Panc1 (cell line): Measurements from ENCODE around the gene PROKR1. TPM values are rescaled to one million over a fixed set of nuclear protein-coding genes. Genes with fewer than 3 reads are reported as not detected.

Experiments
- ATAC-seq: fragments of 200-7000 bp; cut with Tn5 transposase; 2 replicates; pipeline ENCODE4 v1.9.1; 2020; ENCODE audit warnings: mild to moderate bottlenecking, moderate library complexity
- BruUV-seq: library from RNA; stranded (reverse); fragments of 400-500 nt; replicated peaks from 2 replicates; lab custom pipeline; 2021; lab: Mats Ljungman, UMichigan
- CTCF ChIA-PET: fragments of 300-600 bp; sonication (Branson Sonifier 250); formaldehyde crosslinking; loops from one replicate; lab custom pipeline; 2022; ENCODE audit warnings: antibody characterized with exemption; lab: Charles Lee
- POLR2A ChIA-PET: fragments of 300-600 bp; sonication (Branson Sonifier 250); formaldehyde crosslinking; loops from one replicate; lab custom pipeline; 2022; ENCODE audit warnings: antibody characterized with exemption; lab: Charles Lee
- DNase-seq: peaks from one replicate; pipeline ENCODE4 v3.0.0-alpha.2; 2010; ENCODE audit warnings: low read depth, low spot score
- H3K27ac ChIP-seq: 2 replicates; pipeline ENCODE4 v1.5.1; 2011; ENCODE audit warnings: mild to moderate bottlenecking, low read length, inconsistent platforms
- H3K27me3 ChIP-seq: fragments of 200-500 bp; sonication (Bioruptor generic); 2 replicates; pipeline ENCODE4 v1.6.0; 2014; ENCODE audit warnings: low read length, inconsistent platforms; ENCODE audit not compliant: control insufficient read depth, insufficient read depth
- H3K36me3 ChIP-seq: fragments of 200-500 bp; sonication (Bioruptor generic); 2 replicates; pipeline ENCODE4 v1.5.1; 2014; ENCODE audit warnings: inconsistent platforms, mild to moderate bottlenecking, low read length, moderate library complexity; ENCODE audit not compliant: control insufficient read depth, insufficient read depth
- H3K4me1 ChIP-seq: 2 replicates; pipeline ENCODE4 v1.5.1; 2011; ENCODE audit warnings: inconsistent platforms, mild to moderate bottlenecking, low read length, moderate library complexity; ENCODE audit not compliant: control insufficient read depth, insufficient read depth
- H3K4me3 ChIP-seq, 2 experiments: 2 replicates each; pipeline ENCODE4 v1.5.1; 2011 to 2012; ENCODE audit warnings: low read depth in 2 of 2, low read length in 2 of 2, mild to moderate bottlenecking in 2 of 2, inconsistent platforms in 1 of 2, moderate library complexity in 1 of 2
- H3K9me3 ChIP-seq: fragments of 200-500 bp; sonication (Bioruptor generic); 2 replicates; pipeline ENCODE4 v1.5.1; 2014; ENCODE audit warnings: low read depth, mild to moderate bottlenecking, inconsistent platforms, low read length, moderate library complexity; ENCODE audit not compliant: control insufficient read depth, insufficient read depth
- POLR2AphosphoS5 ChIP-seq: IDR thresholded peaks from 2 replicates; pipeline ENCODE4 v1.6.1; 2012; ENCODE audit warnings: mild to moderate bottlenecking, low read depth, low read length, moderate library complexity
- SIN3A ChIP-seq: IDR thresholded peaks from 2 replicates; pipeline ENCODE4 v1.6.1; 2012; ENCODE audit warnings: low read depth, mild to moderate bottlenecking, low read length, moderate library complexity, borderline replicate concordance; ENCODE audit not compliant: insufficient read depth
- TCF7L2 ChIP-seq: IDR thresholded peaks from 2 replicates; pipeline ENCODE4 v1.6.1; 2011; ENCODE audit warnings: mild to moderate bottlenecking, low read depth, low read length, inconsistent platforms
- in situ Hi-C: cut with HindIII; loops from 2 replicates; pipeline ENCODE4 v1.10.0; 2016; ENCODE audit warnings: low sequenced_read_pairs, low pct_unique_long_range_greater_than_20kb
- intact Hi-C: fragments of 100-400 bp; cut with micrococcal nuclease; formaldehyde crosslinking; loops from one replicate; pipeline ENCODE4 v1.10.0; 2022; ENCODE audit not compliant: unreplicated experiment
- total RNA-seq: library from RNA; stranded (reverse); gene quantifications from one replicate; pipeline ENCODE4 v1.2.1, GENCODE V29; 2021; ENCODE audit not compliant: unreplicated experiment
- TF ChIP-seq, protein P1 (sequence below): fragments of 450-650 bp; IDR thresholded peaks from 2 replicates; pipeline ENCODE4 v1.5.1; 2017; ENCODE audit warnings: mild to moderate bottlenecking
- TF ChIP-seq, protein P2 (sequence below), 2 experiments: IDR thresholded peaks; 2 replicates each; pipeline ENCODE4 v1.6.1; 2011 to 2012; ENCODE audit warnings: low read depth in 2 of 2, control low read depth in 1 of 2, low read length in 1 of 2, mild to moderate bottlenecking in 1 of 2, moderate library complexity in 1 of 2; ENCODE audit not compliant: insufficient read depth in 1 of 2

Gene PROKR1
- total RNA-seq, 1 experiment from 2014 or later = not detected

DNA sequence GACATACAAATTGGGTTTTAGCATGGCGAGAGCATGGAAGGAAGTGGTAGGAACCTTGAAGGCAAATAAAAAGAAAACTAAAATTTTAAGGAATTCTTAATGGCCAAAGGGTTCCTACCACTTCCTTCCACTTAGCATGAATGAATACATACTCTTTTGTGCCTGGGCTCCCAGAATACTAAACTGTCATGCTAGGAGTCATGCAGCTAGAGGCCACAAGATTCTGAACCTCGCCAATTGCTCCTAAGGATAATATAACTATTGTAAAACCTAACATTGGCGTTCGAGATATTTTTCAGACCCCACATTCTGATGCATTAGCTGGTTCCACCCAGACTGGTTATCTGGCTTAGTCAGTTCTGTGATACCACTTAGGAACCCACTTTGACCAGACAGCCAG, 52.6 kb downstream of the PROKR1 start:
- Histone ChIP-seq H3K27me3 (peaks cover 4% of the 10 kb centered on the region; the same call in 1 of the 2 replicates), H3K9me3 (peaks cover 2% of the 10 kb centered on the region; the same call in 1 of the 2 replicates), H3K27ac (no peak overlapping the region), H3K4me3 (no peak overlapping the region), H3K4me1 (no peaks in the 10 kb centered on the region), H3K36me3 (no peaks in the 10 kb centered on the region)
- in situ Hi-C loops (no loop called here), intact Hi-C loops (no loop called here)
- CTCF ChIA-PET = no interaction called here
- BruUV-seq = no TSS peak
- POLR2A ChIA-PET = no interaction called here
- ATAC-seq (no peak), DNase-seq (no peak)
- TF ChIP-seq POLR2AphosphoS5 = no peak
- TF ChIP-seq, protein P1, sequence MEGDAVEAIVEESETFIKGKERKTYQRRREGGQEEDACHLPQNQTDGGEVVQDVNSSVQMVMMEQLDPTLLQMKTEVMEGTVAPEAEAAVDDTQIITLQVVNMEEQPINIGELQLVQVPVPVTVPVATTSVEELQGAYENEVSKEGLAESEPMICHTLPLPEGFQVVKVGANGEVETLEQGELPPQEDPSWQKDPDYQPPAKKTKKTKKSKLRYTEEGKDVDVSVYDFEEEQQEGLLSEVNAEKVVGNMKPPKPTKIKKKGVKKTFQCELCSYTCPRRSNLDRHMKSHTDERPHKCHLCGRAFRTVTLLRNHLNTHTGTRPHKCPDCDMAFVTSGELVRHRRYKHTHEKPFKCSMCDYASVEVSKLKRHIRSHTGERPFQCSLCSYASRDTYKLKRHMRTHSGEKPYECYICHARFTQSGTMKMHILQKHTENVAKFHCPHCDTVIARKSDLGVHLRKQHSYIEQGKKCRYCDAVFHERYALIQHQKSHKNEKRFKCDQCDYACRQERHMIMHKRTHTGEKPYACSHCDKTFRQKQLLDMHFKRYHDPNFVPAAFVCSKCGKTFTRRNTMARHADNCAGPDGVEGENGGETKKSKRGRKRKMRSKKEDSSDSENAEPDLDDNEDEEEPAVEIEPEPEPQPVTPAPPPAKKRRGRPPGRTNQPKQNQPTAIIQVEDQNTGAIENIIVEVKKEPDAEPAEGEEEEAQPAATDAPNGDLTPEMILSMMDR = no peak

DNA sequence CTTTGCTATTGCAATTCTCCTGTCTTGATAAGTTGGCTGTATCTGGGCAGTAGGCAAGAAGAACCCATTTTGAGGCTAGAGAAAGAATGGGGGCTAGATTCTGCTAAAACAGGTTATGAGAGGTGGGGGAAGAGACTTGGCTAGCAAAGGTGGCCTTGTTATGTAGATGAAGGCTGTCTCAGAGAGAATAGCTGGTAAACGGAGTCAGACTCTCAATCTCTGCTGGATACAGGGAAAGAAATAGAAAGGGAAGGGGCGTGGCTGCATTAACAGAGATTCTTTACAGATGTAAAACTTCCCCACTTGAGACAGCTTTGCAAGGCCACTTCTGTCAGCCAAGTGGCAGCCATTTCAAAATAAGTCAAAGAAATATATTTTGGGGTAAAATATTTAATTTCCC, 53.2 kb downstream of the PROKR1 start:
- ATAC-seq = no peak
- CTCF ChIA-PET = no interaction called here

More for the DNA sequence above, 53.2 kb downstream of the PROKR1 start:
- H3K4me1 ChIP-seq = no peaks in the 10 kb centered on the region
- no peak overlapping the region for H3K4me3 ChIP-seq
- in situ Hi-C loops = no loop called here
- BruUV-seq = no TSS peak
- H3K27ac ChIP-seq = no peak overlapping the region
- TF ChIP-seq, protein P1 = no peak
- TF ChIP-seq, protein P2, sequence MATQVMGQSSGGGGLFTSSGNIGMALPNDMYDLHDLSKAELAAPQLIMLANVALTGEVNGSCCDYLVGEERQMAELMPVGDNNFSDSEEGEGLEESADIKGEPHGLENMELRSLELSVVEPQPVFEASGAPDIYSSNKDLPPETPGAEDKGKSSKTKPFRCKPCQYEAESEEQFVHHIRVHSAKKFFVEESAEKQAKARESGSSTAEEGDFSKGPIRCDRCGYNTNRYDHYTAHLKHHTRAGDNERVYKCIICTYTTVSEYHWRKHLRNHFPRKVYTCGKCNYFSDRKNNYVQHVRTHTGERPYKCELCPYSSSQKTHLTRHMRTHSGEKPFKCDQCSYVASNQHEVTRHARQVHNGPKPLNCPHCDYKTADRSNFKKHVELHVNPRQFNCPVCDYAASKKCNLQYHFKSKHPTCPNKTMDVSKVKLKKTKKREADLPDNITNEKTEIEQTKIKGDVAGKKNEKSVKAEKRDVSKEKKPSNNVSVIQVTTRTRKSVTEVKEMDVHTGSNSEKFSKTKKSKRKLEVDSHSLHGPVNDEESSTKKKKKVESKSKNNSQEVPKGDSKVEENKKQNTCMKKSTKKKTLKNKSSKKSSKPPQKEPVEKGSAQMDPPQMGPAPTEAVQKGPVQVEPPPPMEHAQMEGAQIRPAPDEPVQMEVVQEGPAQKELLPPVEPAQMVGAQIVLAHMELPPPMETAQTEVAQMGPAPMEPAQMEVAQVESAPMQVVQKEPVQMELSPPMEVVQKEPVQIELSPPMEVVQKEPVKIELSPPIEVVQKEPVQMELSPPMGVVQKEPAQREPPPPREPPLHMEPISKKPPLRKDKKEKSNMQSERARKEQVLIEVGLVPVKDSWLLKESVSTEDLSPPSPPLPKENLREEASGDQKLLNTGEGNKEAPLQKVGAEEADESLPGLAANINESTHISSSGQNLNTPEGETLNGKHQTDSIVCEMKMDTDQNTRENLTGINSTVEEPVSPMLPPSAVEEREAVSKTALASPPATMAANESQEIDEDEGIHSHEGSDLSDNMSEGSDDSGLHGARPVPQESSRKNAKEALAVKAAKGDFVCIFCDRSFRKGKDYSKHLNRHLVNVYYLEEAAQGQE (IDR thresholded peaks at IDR 0.05; ENCODE audit: insufficient read depth in 1 of 2, low read depth in 2 of 2, low read length in 1 of 2) = no peak
- no peak for TF ChIP-seq SIN3A
- TF ChIP-seq POLR2AphosphoS5 = no peak
- no peak for TF ChIP-seq TCF7L2
- H3K9me3 ChIP-seq = peaks cover 2% of the 10 kb centered on the region; the same call in 1 of the 2 replicates
- intact Hi-C loops = no loop called here
- H3K27me3 ChIP-seq = peaks cover 4% of the 10 kb centered on the region; the same call in 1 of the 2 replicates
- no peaks in the 10 kb centered on the region for H3K36me3 ChIP-seq
- no peak for DNase-seq
- POLR2A ChIA-PET = no interaction called here
